ENCODE measurements around the gene SSNA1.
"Not testable (repeated sequence)": the region's sequence is repeated elsewhere in the genome, so short reads cannot be mapped to it uniquely, and the experiment has no call there.

Gene SSNA1

DNA sequence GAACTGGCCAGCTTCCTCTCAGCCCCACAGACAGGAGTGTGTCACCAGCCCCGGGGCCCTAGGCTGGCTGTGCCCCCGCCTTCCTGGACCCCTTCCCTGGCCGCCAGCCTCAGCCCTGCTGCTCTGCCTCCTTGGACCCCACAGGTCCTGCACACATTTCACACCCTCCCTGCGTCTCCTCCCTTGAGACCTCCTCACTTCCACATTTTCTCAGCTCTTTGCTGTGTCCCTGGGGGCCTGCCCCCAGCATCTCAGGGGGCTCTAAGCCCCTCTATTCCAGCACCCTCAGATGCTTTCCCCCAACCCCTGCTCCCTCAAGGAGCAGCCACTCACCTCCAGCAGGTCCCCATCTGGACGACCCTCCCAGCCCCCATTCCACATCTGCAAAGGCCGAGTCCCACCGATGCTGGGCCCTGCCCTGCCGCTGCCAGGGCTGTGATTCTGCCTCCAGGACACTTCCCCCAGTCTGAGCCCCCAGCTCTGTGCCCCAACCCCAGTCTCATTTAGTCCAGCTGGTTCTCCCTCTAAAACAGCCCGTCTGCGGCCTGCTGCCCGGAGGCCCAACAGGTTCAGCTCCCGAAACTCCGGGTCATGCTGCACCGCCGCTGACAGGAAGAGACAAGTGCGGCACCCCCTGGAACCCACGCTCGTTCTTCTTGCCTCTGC is 46.4 kb downstream of the SSNA1 start:
- no peak for DNase-seq

DNA sequence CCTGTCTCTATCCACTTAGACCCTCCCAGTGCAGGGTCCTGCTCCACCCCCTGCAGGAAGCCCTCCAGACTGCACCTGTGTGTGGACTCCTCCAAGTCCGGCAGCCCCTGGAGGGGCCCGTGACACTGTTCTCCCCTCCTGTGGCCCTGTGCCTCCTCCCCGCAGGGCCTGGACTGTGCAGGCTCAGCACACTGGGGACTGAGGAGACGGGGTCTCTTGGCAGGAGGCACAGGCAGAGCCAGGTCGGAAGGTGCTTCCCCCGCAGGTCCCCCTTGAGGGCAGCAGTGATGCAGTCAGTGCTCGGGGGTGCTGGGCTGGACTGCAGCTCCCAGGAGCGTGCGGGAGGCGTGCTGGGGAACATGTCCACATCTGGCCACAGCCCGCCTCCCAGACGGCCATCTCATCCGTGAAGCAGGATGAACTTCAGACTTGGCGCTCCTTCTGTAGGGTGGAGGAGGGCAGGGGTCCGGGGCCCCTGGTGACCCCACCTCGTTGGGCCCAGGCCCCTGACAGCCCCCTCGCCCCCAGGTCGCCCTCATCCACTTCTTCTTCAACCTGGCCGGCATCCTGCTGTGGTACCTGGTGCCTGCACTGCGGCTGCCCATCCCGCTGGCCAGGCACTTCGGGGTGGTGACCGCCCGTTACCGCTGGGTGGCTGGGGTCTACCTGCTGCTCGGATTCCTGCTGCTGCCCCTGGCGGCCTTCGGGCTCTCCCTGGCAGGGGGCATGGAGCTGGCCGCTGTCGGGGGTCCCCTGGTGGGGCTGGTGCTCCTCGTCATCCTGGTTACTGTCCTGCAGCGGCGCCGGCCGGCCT is 47.2 kb downstream of the SSNA1 start:
- no peak for DNase-seq

DNA sequence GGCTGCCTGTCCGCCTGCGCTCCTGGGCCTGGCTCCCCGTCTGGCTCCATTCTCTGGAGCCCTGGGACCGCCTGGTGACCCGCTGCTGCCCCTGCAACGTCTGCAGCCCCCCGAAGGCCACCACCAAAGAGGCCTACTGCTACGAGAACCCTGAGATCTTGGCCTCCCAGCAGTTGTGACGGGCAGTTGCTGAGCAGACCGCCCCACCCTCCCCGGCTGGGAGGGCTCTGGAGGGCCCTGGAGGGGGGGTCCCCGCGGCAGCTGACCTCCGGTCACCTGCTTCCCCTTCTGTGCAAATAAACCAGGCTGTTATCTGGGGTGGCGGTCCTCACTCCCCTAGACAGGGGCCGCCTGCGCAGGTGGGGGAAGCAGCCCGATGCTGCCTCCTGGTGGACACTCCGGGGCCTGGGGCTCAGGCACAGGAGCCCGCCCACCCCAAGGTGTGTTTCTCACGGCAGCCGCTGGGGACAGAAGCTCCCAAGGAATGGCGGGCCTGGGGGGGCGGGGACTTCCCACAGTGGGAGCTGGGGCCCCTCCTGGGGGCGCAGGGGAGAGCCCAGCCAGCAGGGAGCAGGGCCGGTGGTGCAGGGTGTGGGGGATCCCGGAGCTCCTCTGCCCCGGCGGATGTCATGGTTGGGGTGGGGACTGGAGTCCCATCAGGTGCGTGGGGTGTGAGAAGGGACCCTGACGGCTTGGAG is 47.9 kb downstream of the SSNA1 start:
- DNase-seq, result peak; percentile 95

- DNase-seq, result peak; percentile 75
These were observed 48.5 kb downstream of the SSNA1 start for GRCh38 chr9:137236936-137237421.

- peak; percentile 79 for DNase-seq
These were observed 49.6 kb downstream of the SSNA1 start for GRCh38 chr9:137237759-137238726.

- not testable (repeated sequence) for DNase-seq
These were observed 51.2 kb downstream of the SSNA1 start for GRCh38 chr9:137239541-137240200.
